ENCODE results near the gene NRBF2.

- TF ChIP-seq, protein P1, sequence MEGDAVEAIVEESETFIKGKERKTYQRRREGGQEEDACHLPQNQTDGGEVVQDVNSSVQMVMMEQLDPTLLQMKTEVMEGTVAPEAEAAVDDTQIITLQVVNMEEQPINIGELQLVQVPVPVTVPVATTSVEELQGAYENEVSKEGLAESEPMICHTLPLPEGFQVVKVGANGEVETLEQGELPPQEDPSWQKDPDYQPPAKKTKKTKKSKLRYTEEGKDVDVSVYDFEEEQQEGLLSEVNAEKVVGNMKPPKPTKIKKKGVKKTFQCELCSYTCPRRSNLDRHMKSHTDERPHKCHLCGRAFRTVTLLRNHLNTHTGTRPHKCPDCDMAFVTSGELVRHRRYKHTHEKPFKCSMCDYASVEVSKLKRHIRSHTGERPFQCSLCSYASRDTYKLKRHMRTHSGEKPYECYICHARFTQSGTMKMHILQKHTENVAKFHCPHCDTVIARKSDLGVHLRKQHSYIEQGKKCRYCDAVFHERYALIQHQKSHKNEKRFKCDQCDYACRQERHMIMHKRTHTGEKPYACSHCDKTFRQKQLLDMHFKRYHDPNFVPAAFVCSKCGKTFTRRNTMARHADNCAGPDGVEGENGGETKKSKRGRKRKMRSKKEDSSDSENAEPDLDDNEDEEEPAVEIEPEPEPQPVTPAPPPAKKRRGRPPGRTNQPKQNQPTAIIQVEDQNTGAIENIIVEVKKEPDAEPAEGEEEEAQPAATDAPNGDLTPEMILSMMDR (IDR thresholded peaks at IDR 0.05; ENCODE audit: low read length), result no peak
- TF ChIP-seq EZH2 (IDR thresholded peaks at IDR 0.05; ENCODE audit: borderline replicate concordance, low read length), result no peak
Observed at GRCh38 chr10:63103971-63104409, 29.1 kb upstream of the NRBF2 start.
